GM12872 (cell line): ENCODE results near the gene TGIF2.

Experiments used
- TF ChIP-seq, protein P1 (sequence below): IDR thresholded peaks from 3 replicates; pipeline ENCODE4 v1.5.1; 2011; ENCODE audit warnings: low read depth, mild to moderate bottlenecking, low read length, moderate library complexity; ENCODE audit not compliant: insufficient read depth

TGIF2 gene

DNA sequence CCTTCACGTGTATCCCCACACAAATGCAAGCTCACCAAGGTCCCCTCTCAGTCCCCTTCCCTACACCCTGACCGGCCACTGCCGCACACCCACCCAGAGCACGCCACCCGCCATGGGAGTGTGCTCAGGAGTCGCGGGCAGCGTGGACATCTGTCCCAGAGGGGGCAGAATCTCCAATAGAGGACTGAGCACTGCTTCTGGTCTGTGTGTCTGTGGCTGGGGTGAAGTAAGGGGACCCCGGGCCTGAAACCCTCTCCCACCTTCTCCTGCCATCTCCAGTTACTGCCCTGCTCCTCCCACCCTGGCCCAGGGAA lies 23.8 kb upstream of the TGIF2 start:
- TF ChIP-seq, protein P1, sequence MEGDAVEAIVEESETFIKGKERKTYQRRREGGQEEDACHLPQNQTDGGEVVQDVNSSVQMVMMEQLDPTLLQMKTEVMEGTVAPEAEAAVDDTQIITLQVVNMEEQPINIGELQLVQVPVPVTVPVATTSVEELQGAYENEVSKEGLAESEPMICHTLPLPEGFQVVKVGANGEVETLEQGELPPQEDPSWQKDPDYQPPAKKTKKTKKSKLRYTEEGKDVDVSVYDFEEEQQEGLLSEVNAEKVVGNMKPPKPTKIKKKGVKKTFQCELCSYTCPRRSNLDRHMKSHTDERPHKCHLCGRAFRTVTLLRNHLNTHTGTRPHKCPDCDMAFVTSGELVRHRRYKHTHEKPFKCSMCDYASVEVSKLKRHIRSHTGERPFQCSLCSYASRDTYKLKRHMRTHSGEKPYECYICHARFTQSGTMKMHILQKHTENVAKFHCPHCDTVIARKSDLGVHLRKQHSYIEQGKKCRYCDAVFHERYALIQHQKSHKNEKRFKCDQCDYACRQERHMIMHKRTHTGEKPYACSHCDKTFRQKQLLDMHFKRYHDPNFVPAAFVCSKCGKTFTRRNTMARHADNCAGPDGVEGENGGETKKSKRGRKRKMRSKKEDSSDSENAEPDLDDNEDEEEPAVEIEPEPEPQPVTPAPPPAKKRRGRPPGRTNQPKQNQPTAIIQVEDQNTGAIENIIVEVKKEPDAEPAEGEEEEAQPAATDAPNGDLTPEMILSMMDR: no peak

DNA sequence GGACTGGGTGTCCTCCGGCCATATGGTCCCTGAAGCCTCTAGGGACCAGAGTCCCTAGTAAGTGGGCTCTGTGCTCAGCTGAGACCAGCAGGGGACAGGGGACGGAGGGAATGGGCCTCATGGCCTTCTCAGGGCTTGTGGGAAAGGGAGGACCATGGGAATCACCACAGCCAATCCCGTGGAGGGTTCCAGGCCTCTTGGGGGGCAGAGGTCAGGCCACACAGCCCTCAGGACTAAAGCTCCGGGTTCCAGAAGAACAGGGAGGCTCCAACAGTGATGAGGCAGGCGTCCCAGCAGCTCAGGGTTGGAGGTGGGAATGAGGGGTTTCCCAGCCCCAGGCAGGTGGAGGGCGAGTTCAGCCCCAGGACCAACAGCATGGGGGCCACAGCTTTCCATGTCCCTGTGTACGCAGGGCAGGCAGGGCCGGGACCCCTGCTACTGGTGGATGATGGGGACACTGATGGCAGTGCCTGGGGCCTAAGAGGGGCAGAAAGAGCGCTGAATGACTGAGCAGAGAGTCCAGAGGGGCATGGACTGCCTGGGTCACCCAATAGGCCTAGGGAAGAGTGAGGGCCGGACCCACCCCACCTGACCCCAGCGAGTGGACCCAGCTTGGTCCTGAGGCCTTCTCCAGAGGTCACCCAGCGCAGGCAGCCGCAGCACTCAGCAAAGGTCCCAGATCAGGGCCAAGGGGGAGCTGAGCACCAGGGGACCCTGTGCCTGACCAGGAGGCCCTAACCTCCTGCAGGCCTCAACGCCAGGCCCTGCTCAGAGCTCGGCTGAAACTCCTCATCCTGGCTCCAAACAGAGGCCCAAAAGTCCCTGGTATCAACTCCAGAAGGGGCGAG lies 23.2 kb upstream of the TGIF2 start:
- TF ChIP-seq, protein P1: no peak

DNA sequence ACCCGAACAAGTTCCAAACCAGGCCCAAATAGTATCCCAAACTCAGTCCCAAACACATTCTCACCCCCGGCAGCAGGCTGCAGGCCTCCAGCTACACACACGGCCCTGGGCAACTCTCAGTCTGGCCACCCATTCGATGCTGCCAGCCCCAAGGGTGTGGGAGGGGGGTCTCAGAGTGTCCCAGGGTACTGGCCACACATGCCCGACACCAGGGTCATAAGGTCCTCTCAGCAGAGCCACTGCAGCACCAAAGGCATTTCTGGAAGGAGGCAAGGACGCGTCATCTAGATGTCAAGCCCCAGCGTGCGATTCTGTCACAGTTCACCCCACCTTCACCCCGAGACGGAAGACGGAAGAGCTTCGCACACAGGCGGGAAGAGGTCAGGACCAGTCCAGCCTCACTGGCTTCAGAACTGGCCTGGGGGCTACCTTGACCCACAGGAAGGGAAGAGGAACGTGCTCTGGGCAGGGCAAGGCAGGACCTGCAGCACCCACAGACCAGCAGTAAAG lies 22.6 kb upstream of the TGIF2 start:
- TF ChIP-seq, protein P1: no peak

DNA sequence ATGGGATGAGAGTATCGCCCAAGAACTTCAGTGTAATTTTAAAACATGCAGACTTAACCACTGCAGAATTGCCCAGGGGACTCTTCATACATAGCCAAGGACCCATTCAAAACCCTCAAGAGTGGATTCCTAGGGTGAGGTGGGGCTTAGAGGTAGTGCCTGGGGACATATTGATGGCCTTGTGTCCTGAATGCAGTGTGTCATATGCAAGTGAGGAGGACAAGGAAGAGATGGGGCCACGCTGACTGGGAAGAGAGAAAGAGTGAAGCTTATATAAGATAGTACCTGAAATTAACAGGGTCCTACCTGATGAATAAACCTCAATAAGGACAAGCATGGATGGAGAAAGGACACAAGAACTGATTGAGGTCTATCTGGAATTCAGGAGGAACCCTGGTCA lies 18.1 kb upstream of the TGIF2 start:
- TF ChIP-seq, protein P1: no peak

DNA sequence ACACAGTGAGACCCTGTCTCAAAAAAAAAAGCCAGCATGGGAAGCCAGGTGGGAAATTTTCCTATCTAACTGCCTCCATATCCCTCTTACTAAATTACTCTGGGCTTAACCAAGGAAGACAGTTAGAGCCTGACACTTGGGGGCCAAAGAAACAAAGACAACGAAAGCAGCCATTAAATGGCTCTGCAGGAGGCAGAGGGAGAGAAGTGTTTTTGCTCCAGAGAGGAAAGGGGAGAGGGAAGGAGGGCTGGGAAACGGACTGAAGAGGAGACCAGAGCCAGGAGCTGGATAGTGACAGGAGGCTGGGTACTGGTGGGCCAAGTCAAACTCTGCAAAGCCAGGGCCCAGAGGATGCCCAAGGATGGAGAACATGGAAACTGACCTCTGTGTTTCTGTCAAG lies 10.7 kb upstream of the TGIF2 start:
- TF ChIP-seq, protein P1: no peak

DNA sequence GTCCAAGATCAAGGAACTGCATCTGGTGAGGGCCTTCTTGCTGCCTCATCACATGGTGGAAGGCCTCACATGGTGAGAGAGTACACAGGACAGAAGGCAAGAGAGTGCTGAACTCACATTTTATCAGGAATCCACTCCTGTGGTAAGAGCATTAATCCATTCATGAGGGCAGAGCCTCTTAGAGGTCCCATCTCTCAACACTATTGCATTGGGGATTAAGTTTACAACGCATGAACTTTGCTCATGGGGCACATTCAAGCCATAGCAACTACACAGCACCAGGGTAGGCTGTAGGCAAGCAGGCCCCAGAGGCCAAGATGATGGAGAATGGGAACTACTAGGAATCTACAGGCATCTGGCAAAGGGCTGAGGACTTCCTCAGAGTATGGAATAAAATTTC lies 10.0 kb upstream of the TGIF2 start:
- TF ChIP-seq, protein P1: no peak

DNA sequence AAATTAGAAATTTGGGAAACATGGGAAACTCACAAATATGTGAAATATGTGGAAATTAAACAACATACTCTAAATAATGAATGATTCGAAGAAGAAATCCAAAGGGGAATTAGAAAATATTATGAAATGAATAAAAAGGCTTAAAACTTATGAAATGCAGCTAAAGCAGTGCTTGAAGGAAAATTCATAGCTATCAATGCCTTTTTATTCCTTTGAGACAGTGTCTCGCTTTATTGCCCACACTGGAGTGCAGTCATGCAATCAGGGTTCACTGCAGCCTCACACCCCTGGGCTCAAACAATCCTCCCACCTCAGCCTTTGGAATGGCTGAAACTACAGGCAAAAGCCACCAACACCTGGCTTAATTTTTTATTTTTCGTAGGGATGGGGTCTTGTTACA lies 7.9 kb upstream of the TGIF2 start:
- TF ChIP-seq, protein P1: no peak
